Measurements from ENCODE around the gene CA5A.

DNA sequence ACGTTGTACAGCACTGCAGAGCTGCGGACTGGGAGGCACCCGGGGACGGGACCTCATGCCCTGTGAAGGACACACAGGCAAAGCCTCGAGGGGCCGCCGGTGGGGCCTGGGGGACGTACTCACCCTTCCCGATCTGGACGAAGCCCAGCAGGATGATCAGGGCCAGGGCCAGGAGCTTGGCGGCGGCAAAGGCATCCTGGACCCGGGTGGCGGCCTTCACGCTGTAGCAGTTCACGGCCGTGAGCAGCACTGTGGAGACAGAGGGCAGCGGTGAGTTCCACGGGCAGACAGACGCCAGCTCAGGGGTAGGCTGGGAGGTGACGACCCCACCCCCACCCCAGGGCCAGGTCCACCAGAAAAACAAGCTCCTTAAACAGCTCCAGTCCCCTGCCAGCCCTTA lies 84.7 kb downstream of the CA5A start:
- TF ChIP-seq POLR2A (IDR thresholded peaks at IDR 0.05) (no peak), POLR2AphosphoS5 (IDR thresholded peaks at IDR 0.05) (no peak)
